VCaP (cell line): Measurements from ENCODE around the gene SLAMF1.
"Not testable (repeated sequence)": the region's sequence is repeated elsewhere in the genome, so short reads cannot be mapped to it uniquely, and the experiment has no call there.

Experiments
- H3K27ac ChIP-seq: fragments of 450-650 bp; 2 replicates; pipeline ENCODE4 v1.5.1; 2017
- TF ChIP-seq, protein P1 (sequence below): fragments of 450-650 bp; conservative IDR thresholded peaks from 2 replicates; pipeline ENCODE4 v1.5.1; 2017; ENCODE audit warnings: mild to moderate bottlenecking, moderate library complexity

The SLAMF1 gene

DNA sequence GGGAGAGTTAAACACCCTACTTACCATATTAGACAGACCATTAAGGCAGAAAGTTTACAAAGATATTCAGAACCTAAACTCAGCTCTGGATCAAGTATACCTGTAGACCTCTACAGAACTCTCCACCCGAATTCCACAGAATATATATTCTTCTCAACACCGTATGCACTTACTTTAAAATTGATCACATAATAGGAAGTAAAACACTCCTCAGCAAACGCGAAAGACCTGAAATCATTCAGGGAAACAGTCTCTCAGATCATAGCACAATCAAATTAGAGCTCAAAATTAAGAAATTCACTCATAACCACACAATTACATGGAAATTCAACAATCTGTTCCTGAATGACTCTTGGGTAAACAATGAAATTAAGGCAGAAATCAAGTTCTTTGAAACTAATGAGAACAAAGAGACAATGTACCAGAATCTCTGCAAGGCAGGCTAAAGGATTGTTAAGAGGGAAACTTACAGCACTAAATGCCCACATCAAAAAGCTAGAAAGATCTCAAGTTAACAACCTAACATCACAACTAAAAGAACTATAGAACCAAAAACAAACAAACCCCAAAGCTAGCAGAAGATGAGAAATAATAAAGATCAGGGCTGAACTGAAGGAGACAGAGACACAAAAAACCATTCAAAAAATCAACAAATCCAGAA is 86.7 kb downstream of the SLAMF1 start:
- TF ChIP-seq, protein P1, sequence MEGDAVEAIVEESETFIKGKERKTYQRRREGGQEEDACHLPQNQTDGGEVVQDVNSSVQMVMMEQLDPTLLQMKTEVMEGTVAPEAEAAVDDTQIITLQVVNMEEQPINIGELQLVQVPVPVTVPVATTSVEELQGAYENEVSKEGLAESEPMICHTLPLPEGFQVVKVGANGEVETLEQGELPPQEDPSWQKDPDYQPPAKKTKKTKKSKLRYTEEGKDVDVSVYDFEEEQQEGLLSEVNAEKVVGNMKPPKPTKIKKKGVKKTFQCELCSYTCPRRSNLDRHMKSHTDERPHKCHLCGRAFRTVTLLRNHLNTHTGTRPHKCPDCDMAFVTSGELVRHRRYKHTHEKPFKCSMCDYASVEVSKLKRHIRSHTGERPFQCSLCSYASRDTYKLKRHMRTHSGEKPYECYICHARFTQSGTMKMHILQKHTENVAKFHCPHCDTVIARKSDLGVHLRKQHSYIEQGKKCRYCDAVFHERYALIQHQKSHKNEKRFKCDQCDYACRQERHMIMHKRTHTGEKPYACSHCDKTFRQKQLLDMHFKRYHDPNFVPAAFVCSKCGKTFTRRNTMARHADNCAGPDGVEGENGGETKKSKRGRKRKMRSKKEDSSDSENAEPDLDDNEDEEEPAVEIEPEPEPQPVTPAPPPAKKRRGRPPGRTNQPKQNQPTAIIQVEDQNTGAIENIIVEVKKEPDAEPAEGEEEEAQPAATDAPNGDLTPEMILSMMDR: no peak
- H3K27ac ChIP-seq: no peak overlapping the region

DNA sequence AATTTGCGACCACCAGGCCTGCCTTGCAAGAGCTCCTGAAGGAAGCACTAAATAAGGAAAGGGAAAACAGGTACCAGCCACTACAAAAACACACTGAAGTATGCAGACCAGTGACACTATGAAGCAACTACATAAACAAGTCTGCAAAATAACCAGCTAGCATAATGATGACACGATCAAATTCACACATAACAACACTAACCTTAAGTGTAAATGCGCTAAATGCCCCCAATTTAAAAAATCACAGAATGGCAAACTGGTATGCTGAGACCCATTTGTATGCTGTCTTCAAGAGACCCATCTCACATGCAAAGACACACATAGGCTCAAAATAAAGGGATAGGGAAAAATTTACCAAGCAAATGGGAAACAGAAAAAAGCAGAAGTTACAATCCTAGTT is 87.4 kb downstream of the SLAMF1 start:
- not testable (repeated sequence) for H3K27ac ChIP-seq

DNA sequence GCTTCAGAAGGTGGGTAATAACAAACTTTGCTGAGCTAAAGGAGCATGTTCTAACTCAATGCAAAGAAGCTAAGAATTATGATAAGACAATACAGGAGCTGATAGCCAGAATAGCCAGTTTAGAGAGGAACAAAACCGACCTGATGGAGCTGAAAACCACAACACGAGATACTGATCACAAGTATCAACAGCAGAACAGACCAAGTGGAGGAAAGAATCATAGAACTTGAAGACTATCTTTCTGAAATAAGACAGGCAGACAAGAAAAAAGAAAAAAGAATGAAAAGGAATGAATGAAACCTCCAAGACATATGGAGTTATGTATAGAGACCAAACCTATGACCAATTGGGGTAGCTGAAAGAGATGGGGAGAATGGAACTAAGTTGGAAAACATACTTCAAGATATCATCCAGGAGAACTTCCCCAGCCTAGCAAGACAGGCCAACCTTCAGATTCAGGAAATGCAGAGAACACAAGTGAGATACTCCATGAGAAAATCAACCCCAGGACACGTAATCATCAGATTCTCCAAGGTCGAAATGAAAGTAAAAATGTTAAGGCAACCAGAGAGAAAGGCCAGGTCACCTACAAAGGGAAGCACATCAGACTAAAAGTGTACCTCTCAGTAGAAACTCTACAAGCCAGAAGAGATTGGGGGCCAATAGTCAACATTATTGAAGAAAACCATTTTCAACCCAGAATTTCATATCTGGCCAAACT is 88.0 kb downstream of the SLAMF1 start:
- TF ChIP-seq, protein P1: no peak
- no peak overlapping the region for H3K27ac ChIP-seq
